SU-DHL-6 (cell line): ENCODE data around the gene KDM6A.

Experiments used
- CTCF ChIP-seq: fragments of 200-600 bp; sonication (generic); IDR thresholded peaks from one replicate; pipeline ENCODE4 v1.5.1; 2017; ENCODE audit warnings: antibody characterized with exemption, mild to moderate bottlenecking, low read length, moderate library complexity; ENCODE audit not compliant: insufficient read depth, poor library complexity, severe bottlenecking
- EZH2phosphoT487 ChIP-seq: fragments of 200-600 bp; sonication (generic), shearing (Covaris generic); conservative IDR thresholded peaks from 2 replicates; pipeline ENCODE4 v1.6.1; 2018; ENCODE audit warnings: mild to moderate bottlenecking, antibody characterized with exemption, low read length, moderate library complexity, mixed read lengths

GRCh38 chrX:45050558-45050957 is 177.6 kb downstream of the KDM6A start:
- TF ChIP-seq CTCF (no peak), EZH2phosphoT487 (no peak)
